ENCODE results near the gene CCDC77.
"Not testable (repeated sequence)": the region's sequence is repeated elsewhere in the genome, so short reads cannot be mapped to it uniquely, and the experiment has no call there.

Gene CCDC77
- long read RNA-seq, donor 1, partial matches to known transcripts: 0 of 4 reads
- long read RNA-seq, donor 1, other reads (novel, unspliced or antisense): 0 of 4 reads
- long read RNA-seq, donor 2, partial matches to known transcripts: 0 of 4 reads
- long read RNA-seq, donor 2, other reads (novel, unspliced or antisense): 0 of 4 reads
- long read RNA-seq, donor 3: 0 reads
- long read RNA-seq, donor 4: 0 reads
- long read RNA-seq, donor 5, partial matches to known transcripts: 0 of 1 reads
- long read RNA-seq, donor 5, other reads (novel, unspliced or antisense): 0 of 1 reads
- long read RNA-seq, donor 6, partial matches to known transcripts: 0 of 1 reads
- long read RNA-seq, donor 6, other reads (novel, unspliced or antisense): 0 of 1 reads
- long read RNA-seq, donor 7, partial matches to known transcripts: 0 of 5 reads
- long read RNA-seq, donor 7, other reads (novel, unspliced or antisense): 0 of 5 reads
- long read RNA-seq, donor 8, partial matches to known transcripts: 0 of 4 reads
- long read RNA-seq, donor 8, other reads (novel, unspliced or antisense): 0 of 4 reads

DNA sequence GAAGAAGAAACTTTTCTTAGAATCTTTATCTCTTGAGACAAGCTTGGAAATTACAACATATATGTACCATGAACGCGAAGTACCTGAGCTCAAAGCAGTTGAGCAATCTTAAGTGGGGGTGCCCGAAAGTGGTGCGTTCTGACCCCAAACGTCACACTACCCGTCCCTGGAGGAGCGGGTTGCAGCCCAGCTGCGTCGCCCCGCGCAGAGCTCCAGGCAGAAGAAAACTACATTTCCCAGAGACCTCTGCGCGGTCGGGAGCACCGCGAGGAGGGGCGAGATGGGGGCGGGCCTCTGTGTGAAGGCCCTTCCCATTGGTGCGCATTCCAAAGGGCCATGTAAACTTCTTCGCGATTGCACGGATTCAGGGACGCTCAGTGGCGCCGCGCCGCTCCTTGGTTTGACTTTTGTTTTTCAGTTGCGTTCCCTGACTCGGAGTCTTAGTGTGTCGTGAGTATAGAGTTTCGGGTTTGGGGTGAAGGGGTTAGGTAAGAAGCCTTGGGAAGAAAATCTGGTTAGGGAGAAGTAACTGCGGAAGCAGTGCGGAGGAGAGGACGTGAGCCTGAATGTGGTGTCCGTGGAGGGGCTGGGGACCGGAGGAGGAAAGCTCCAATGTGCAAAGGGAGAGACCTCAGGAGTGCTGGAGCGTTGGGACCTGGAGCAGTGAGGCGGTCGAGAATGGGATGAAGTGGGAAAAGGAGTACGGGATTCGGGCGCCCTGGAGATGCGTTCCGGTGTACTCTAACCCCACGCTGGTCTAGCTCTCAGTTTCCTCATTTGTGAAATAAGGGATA is at the start of gene CCDC77:
TSS of gene CCDC77 (plus strand) at position 410 of the 794 bp plus-strand sequence. CDS start 7,740 bp downstream, outside the sequence.
- peak; percentile 97 for DNase-seq

- DNase-seq: no peak
These were observed 45.0 kb upstream of the CCDC77 start for GRCh38 chr12:356276-356988.

DNA sequence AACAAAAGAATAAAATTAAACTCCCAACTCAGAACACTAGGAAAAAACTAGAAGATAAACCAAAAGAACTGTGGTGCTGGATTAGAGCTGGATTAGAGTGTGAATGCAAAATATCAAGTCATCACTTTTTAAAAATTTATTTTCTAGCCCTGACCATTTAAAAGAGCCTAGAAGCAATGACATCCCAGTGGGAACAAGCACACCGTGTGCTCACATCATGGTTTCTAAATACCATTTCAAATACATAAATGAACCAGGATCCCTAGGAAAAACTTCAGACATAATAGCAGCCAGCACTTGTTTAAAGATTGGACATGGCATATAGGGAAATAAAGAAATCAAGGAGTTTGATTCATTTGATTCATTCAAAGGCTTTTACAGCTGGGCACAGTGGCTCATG is 42.4 kb upstream of the CCDC77 start:
- DNase-seq: no peak

DNA sequence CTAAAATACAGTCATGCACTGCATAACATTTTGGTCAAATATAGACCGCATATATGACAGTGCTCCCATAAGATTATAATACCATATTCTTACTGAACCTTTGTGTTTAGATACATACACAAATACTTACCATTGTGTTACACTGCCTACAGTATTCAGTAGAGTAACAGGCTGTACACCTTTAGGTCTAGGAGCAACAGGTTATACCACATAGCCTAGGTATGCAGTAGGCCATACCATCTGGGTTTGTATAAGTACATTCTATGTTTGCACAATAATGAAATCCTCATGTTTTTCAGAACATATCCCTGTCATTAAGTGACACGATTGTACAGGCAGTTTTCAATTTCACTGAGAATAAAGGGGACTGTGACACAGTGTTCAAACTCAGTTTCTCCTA is 34.6 kb upstream of the CCDC77 start:
- DNase-seq: no peak

GRCh38 chr12:367972-368371 is 33.5 kb upstream of the CCDC77 start:
- DNase-seq: no peak

- not testable (repeated sequence) for DNase-seq
These were observed 30.5 kb upstream of the CCDC77 start for GRCh38 chr12:370739-371485.

- no peak for DNase-seq
These were observed 14.8 kb upstream of the CCDC77 start for GRCh38 chr12:386651-387050.

- DNase-seq: no peak
These were observed 13.4 kb upstream of the CCDC77 start for GRCh38 chr12:388012-388411.

DNA sequence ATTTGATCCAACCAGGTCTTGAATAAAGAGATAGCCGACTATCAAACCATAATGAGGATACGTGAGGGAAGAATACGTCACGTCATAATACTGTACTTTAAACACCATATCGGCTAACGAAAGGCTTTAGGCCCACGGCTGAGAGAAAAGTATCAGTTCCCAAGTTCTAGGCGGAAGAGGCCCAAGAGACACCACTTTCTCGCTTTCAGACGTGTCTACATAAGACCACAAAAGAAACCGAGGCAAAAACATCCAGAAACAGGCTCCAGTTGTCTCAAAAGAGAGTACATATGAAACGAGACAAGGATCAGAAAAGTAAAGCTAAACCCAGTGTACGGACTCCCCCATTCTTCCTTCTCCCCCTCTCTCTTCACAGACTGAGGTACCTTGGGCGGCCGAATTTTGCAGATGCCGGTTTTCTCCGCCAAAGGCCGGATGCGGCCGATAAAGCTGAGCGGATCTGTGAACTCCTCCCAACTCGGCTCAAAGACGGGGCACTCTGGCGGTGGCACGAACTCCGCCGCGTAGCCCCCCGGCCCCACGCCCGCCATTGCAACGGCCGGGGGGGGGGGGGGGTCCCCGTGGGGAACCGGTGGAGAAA is 12.8 kb upstream of the CCDC77 start:
- no peak for DNase-seq

- peak; percentile 99 for DNase-seq
These were observed 12.0 kb upstream of the CCDC77 start, which contains the start of gene KDM5A for GRCh38 chr12:389142-390096. Gene KDM5A (minus strand): TSS chr12:389320. CDS start chr12:389091, 229 bp downstream.

DNA sequence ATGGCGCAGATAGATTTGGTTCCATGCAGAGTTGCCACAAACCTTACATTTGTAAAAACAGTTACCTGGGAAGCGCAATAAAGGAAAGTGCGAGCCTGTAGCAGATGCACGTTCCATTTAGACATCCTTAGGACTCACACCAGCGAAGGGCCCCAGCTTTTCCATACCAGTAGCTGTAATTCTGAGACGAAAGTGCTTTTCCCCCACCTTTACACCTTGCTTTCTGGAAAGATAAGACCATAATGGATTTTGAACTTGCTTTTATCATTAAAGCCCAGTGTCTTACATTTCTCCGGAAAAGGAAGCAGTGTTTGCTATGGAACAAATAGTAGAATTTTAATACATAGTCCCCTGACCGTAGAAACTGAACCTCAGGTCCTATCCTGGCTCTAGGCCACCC is 616 bp upstream of the CCDC77 start:
- DNase-seq: no peak

GRCh38 chr12:402029-402389 is 565 bp downstream of the CCDC77 start:
- no peak for DNase-seq

DNA sequence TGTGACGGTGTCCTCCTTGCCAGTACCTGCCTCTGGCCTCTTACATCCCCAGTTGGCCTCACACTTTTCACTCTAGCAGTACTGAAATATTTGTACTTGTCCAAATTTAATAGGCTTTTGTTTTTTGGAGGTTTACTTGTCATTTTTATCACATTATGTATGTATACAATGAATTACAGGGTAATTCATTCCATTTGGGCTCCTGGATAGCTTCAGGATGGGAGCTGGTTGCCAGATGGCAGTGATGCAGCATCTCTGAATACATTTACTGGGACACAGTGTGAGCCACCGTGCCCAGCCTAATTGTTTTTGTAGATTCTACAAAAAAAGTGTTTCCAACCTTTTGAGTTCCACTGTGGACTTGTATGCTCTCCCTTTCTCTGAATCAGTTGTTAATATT is 13.4 kb downstream of the CCDC77 start:
- no peak for DNase-seq

GRCh38 chr12:418432-418831 is 17.0 kb downstream of the CCDC77 start:
- no peak for DNase-seq

GRCh38 chr12:422526-422925 is 21.1 kb downstream of the CCDC77 start:
- DNase-seq: no peak

GRCh38 chr12:435737-436136 is 34.3 kb downstream of the CCDC77 start:
- not testable (repeated sequence) for DNase-seq

GRCh38 chr12:442235-442884 is 40.9 kb downstream of the CCDC77 start:
- DNase-seq: peak; percentile 17

DNA sequence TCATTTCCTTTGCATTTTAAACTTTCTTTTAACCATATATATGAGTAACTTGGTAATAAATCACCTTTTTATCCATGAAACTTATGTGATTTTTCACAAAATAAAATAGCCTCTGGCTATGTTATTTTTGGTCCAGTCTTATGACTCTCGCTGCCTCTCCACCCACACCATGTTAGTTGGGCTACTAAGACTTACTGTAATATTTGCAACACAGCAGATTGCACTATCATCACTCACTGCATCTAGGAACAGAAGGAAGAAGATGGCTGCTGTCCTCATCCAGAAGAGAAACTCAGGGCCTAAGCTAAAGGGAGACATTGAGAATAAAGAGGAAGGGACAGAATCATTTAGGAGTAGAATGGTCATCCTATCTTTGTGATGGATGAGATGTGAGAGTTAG is 45.7 kb downstream of the CCDC77 start:
- no peak for DNase-seq

GRCh38 chr12:449203-449602 is 47.8 kb downstream of the CCDC77 start:
- no peak for DNase-seq

GRCh38 chr12:450438-450837 is 49.0 kb downstream of the CCDC77 start:
- no peak for DNase-seq
